Breast epithelium (tissue), 4 donors: ENCODE results near the gene CTNNA1. TPM values are rescaled to one million over a fixed set of nuclear protein-coding genes. Genes with fewer than 3 reads are reported as not detected.

Experiments used
- DNase-seq, 2 donors: peaks; one replicate each; pipeline ENCODE4 v3.0.0-alpha.2; 2019; ENCODE audit warnings: low spot score in 2 of 2
- H3K27ac ChIP-seq, 2 donors: fragments of 200-600 bp; sonication (generic) in 1 of 2; one replicate each; pipeline ENCODE4 v1.5.1; 2016 to 2019; ENCODE audit warnings: mild to moderate bottlenecking in 1 of 2
- H3K27me3 ChIP-seq, 2 donors: fragments of 200-600 bp; sonication (generic) in 1 of 2; one replicate each; pipeline versions ENCODE4 v1.5.1 to v1.6.0; 2017 to 2019; ENCODE audit warnings: control low read depth in 1 of 2, mild to moderate bottlenecking in 1 of 2
- H3K36me3 ChIP-seq: fragments of 200-600 bp; one replicate; pipeline ENCODE4 v1.5.1; 2019
- H3K4me1 ChIP-seq, 2 donors: fragments of 200-600 bp; sonication (generic); one replicate each; pipeline ENCODE4 v1.5.1; 2016 to 2019; ENCODE audit warnings: control low read depth in 1 of 2
- H3K4me3 ChIP-seq, 3 donors: fragments of 200-600 bp; sonication (generic); 1 replicate in 2 of 3; 2 replicates in 1 of 3; pipeline ENCODE4 v1.5.1; 2016 to 2019; ENCODE audit warnings: mild to moderate bottlenecking in 3 of 3, moderate library complexity in 2 of 3
- H3K9me3 ChIP-seq, 2 donors: fragments of 200-600 bp; sonication (generic) in 1 of 2; one replicate each; pipeline ENCODE4 v1.5.1; 2016 to 2019; ENCODE audit warnings: control low read depth in 1 of 2
- POLR2A ChIP-seq: fragments of 450-650 bp; IDR thresholded peaks from one replicate; pipeline ENCODE4 v1.6.1; 2016; ENCODE audit warnings: antibody characterized with exemption, mild to moderate bottlenecking, moderate library complexity
- POLR2AphosphoS5 ChIP-seq, 3 donors: sonication (generic); formaldehyde crosslinking; IDR thresholded peaks; one replicate each; pipeline ENCODE4 v1.6.1; 2017; ENCODE audit warnings: antibody characterized with exemption in 3 of 3
- intact Hi-C: fragments of 100-400 bp; cut with DNase I; formaldehyde crosslinking; loops from one replicate; pipeline ENCODE4 v1.15.1; 2023; ENCODE audit warnings: low total_unique reads
- total RNA-seq, 3 donors: library from RNA; depleted of rRNA; stranded (reverse); fragments of >200 nt; gene quantifications; one replicate each; pipeline ENCODE4 v1.1.0, GENCODE V29; 2016
- TF ChIP-seq, protein P1 (sequence below), 3 donors: fragments of 450-650 bp; IDR thresholded peaks; one replicate each; pipeline ENCODE4 v1.5.1; 2016 to 2017; ENCODE audit warnings: antibody characterized with exemption in 3 of 3, mild to moderate bottlenecking in 3 of 3, moderate library complexity in 3 of 3

The CTNNA1 gene
- total RNA-seq, 3 donors from 2014 or later: 314 to 389 (median 321) TPM

GRCh38 chr5:138980441-138980840, 227.2 kb downstream of the CTNNA1 start:
- no peaks in the 10 kb centered on the region for H3K27me3 ChIP-seq
- no peaks in the 10 kb centered on the region for H3K36me3 ChIP-seq
- H3K4me3 ChIP-seq: no peak overlapping the region
- intact Hi-C loops: no loop called here
- DNase-seq: no peak
- no peaks in the 10 kb centered on the region for H3K4me1 ChIP-seq
- TF ChIP-seq POLR2A (no peak), POLR2AphosphoS5 (IDR thresholded peaks at IDR 0.05) (no peak)
- TF ChIP-seq, protein P1, sequence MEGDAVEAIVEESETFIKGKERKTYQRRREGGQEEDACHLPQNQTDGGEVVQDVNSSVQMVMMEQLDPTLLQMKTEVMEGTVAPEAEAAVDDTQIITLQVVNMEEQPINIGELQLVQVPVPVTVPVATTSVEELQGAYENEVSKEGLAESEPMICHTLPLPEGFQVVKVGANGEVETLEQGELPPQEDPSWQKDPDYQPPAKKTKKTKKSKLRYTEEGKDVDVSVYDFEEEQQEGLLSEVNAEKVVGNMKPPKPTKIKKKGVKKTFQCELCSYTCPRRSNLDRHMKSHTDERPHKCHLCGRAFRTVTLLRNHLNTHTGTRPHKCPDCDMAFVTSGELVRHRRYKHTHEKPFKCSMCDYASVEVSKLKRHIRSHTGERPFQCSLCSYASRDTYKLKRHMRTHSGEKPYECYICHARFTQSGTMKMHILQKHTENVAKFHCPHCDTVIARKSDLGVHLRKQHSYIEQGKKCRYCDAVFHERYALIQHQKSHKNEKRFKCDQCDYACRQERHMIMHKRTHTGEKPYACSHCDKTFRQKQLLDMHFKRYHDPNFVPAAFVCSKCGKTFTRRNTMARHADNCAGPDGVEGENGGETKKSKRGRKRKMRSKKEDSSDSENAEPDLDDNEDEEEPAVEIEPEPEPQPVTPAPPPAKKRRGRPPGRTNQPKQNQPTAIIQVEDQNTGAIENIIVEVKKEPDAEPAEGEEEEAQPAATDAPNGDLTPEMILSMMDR (IDR thresholded peaks at IDR 0.05): no peak
- no peak overlapping the region for H3K27ac ChIP-seq
- H3K9me3 ChIP-seq: no peaks in the 10 kb centered on the region

DNA sequence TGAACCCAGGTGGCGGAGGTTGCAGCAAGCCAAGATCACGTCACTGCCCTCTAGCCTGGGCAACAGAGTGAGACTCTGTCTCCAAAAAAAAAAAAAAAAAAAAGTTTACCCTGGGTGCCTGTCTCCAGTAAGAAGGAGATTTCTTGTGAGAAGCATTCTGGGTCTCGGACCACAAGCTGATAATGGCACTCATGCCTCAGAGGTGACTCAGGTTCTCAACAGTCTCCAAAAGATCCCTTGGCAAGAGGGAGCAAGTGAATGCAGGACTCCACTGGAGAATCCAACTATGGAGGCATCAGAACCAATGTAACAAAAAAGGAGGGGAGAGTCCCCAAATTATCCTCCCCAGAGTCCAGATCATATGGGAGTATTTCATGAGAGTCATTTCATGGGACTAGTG, 227.9 kb downstream of the CTNNA1 start:
- Histone ChIP-seq H3K36me3 (no peaks in the 10 kb centered on the region), H3K4me1 (no peaks in the 10 kb centered on the region), H3K4me3 (no peak overlapping the region), H3K27ac (no peak overlapping the region), H3K9me3 (no peaks in the 10 kb centered on the region), H3K27me3 (no peaks in the 10 kb centered on the region)
- TF ChIP-seq POLR2A: no peak
- TF ChIP-seq, protein P1 (IDR thresholded peaks at IDR 0.05): no peak
- intact Hi-C loops: no loop called here
- no peak for DNase-seq

- TF ChIP-seq, protein P1 (IDR thresholded peaks at IDR 0.05): no peak
- TF ChIP-seq POLR2A (no peak), POLR2AphosphoS5 (IDR thresholded peaks at IDR 0.05) (no peak)
- no peak overlapping the region for H3K27ac ChIP-seq
- H3K9me3 ChIP-seq: no peaks in the 10 kb centered on the region
- DNase-seq: no peak
- no peaks in the 10 kb centered on the region for H3K27me3 ChIP-seq
- H3K36me3 ChIP-seq: no peaks in the 10 kb centered on the region
- H3K4me1 ChIP-seq: no peaks in the 10 kb centered on the region
- H3K4me3 ChIP-seq: no peak overlapping the region
- intact Hi-C loops: no loop called here
Measured at GRCh38 chr5:138981586-138981985, 228.4 kb downstream of the CTNNA1 start.

DNA sequence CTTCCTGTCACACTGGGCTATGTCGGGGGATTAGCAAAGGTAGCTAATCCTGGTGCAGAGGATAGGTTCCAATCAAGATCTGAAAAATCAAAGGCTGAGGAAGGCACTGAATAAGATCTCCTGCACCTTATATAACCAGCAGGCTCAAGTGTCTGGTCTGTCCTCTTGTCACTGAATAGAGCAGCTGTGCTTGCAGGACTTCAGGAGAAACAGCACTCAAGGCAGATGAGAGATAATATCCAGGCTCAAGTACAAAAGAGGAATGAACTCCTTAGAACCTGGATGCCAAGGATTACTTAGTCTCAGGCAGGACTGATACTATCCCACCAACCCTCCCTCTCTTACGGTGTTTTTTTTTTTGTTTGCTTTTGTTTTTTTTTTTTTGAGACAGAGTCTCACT, 230.8 kb downstream of the CTNNA1 start:
- H3K27me3 ChIP-seq: no peaks in the 10 kb centered on the region
- no peak for DNase-seq
- no peak overlapping the region for H3K4me3 ChIP-seq
- no peaks in the 10 kb centered on the region for H3K36me3 ChIP-seq
- no peaks in the 10 kb centered on the region for H3K9me3 ChIP-seq
- intact Hi-C loops: no loop called here
- TF ChIP-seq POLR2AphosphoS5 (IDR thresholded peaks at IDR 0.05) (no peak), POLR2A (no peak)
- TF ChIP-seq, protein P1 (IDR thresholded peaks at IDR 0.05): no peak
- H3K4me1 ChIP-seq: no peaks in the 10 kb centered on the region
- H3K27ac ChIP-seq: no peak overlapping the region

Other genes starting within 250 kb of the CTNNA1 start
- 100 to 1,000 TPM in 2 of 3 donors, 10 to 100 TPM in 1; 95.4 to 112 (median 104) TPM for gene ETF1, start 210.2 kb upstream of the CTNNA1 start, total RNA-seq
- gene HSPA9, start 178.0 kb upstream of the CTNNA1 start, total RNA-seq: 100 to 1,000 TPM; 236 to 288 (median 266) TPM
- 1 to 10 TPM in 2 of 3 donors, under 1 TPM in 1; under 0.01 to 1.4 (median 1.0) TPM for gene LRRTM2, start 121.9 kb downstream of the CTNNA1 start, total RNA-seq